22Rv1 (cell line): Measurements from ENCODE around the gene MAGED2.
"Not testable (repeated sequence)": the region's sequence is repeated elsewhere in the genome, so short reads cannot be mapped to it uniquely, and the experiment has no call there.

Experiments
- ZFX ChIP-seq: fragments of 450-650 bp; IDR thresholded peaks from 2 replicates; pipeline ENCODE4 v1.6.1; 2017; ENCODE audit warnings: antibody characterized with exemption, borderline replicate concordance
- TF ChIP-seq, protein P1 (sequence below): fragments of 450-650 bp; IDR thresholded peaks from 2 replicates; pipeline ENCODE4 v1.5.1; 2017; ENCODE audit warnings: mild to moderate bottlenecking

DNA sequence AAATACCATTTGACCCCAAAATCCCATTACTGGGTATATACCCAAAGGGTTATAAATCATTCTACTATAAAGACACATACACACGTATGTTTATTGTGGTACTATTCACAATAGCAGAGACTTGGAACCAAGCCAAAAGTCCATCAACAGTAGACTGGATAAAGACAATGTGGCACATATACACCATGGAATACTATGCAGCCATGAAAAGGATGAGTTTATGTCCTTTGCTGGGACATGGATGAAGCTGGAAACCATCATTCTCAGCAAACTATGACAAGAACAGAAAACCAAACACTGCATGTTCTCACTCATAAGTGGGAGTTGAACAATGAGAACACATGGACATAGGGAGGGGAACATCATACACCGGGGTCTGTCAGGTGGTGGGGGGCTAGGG lies 40.2 kb downstream of the MAGED2 start:
- TF ChIP-seq, protein P1, sequence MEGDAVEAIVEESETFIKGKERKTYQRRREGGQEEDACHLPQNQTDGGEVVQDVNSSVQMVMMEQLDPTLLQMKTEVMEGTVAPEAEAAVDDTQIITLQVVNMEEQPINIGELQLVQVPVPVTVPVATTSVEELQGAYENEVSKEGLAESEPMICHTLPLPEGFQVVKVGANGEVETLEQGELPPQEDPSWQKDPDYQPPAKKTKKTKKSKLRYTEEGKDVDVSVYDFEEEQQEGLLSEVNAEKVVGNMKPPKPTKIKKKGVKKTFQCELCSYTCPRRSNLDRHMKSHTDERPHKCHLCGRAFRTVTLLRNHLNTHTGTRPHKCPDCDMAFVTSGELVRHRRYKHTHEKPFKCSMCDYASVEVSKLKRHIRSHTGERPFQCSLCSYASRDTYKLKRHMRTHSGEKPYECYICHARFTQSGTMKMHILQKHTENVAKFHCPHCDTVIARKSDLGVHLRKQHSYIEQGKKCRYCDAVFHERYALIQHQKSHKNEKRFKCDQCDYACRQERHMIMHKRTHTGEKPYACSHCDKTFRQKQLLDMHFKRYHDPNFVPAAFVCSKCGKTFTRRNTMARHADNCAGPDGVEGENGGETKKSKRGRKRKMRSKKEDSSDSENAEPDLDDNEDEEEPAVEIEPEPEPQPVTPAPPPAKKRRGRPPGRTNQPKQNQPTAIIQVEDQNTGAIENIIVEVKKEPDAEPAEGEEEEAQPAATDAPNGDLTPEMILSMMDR = not testable (repeated sequence)
- not testable (repeated sequence) for TF ChIP-seq ZFX
